ENCODE data around the gene WNT7B. TPM values are rescaled to one million over a fixed set of nuclear protein-coding genes. Genes with fewer than 3 reads are reported as not detected.

Gene WNT7B
- total RNA-seq, 1 experiment from 2014 or later = 66.9 TPM

- Histone ChIP-seq H3K27me3 (ENCODE audit: insufficient read depth, low read depth) (no peaks in the 10 kb centered on the region), H3K4me1 (replicated peaks; ENCODE audit: insufficient read depth) (peaks cover 26% of the 10 kb centered on the region; the same call in 1 of the 2 replicates), H3K36me3 (ENCODE audit: low read depth) (0 out of 2 replicates have a peak, but pooled peaks cover 5% of the 10 kb centered on the region), H3K4me2 (no peak overlapping the region), H2AFZ (no peak overlapping the region), H3K79me2 (ENCODE audit: low read depth) (peaks cover 96% of the 10 kb centered on the region), H3K27ac (no peak overlapping the region), H3F3A (ENCODE audit: insufficient read depth, low read depth) (peaks cover 8% of the 10 kb centered on the region; the same call in 1 of the 2 replicates), H3K9me2 (ENCODE audit: insufficient read depth) (no peaks in the 10 kb centered on the region), H3K9me3 (ENCODE audit: insufficient read depth, low read depth) (no peaks in the 10 kb centered on the region), H3K4me3 (no peak overlapping the region), H4K20me1 (ENCODE audit: insufficient read depth) (peaks cover 95% of the 10 kb centered on the region)
- POLR2A ChIA-PET (ENCODE audit: unreplicated experiment) = interaction anchor here (0.7 kb wide), 1 partner anchor 670 kb away, joined by 3 read pairs; no protein-coding TSS in a partner anchor
- DNase-seq = no peak
- BruUV-seq (replicated peaks) = no TSS peak
- TF ChIP-seq EZH2 (IDR thresholded peaks at IDR 0.05; ENCODE audit: low read depth) (no peak), CTCF (conservative IDR thresholded peaks at IDR 0.05) (no peak)
- CTCF ChIA-PET = no interaction called here
- intact Hi-C loops (cut with micrococcal nuclease; ENCODE audit: unreplicated experiment) = no loop called here
These were observed 17.1 kb downstream of the WNT7B start for GRCh38 chr22:45959719-45960476.

- no peak overlapping the region for H3K27ac ChIP-seq
- peaks cover 95% of the 10 kb centered on the region for H4K20me1 ChIP-seq (ENCODE audit: insufficient read depth)
- no peaks in the 10 kb centered on the region for H3K27me3 ChIP-seq (ENCODE audit: insufficient read depth, low read depth)
- no peak overlapping the region for H2AFZ ChIP-seq
- intact Hi-C loops (cut with micrococcal nuclease; ENCODE audit: unreplicated experiment) = no loop called here
- H3F3A ChIP-seq (ENCODE audit: insufficient read depth, low read depth) = peaks cover 8% of the 10 kb centered on the region; the same call in 1 of the 2 replicates
- 0 out of 2 replicates have a peak, but pooled peaks cover 5% of the 10 kb centered on the region for H3K36me3 ChIP-seq (ENCODE audit: low read depth)
- DNase-seq = no peak
- H3K4me2 ChIP-seq = no peak overlapping the region
- no peak overlapping the region for H3K4me3 ChIP-seq
- no TSS peak for BruUV-seq (replicated peaks)
- TF ChIP-seq EZH2 (IDR thresholded peaks at IDR 0.05; ENCODE audit: low read depth) (no peak), CTCF (conservative IDR thresholded peaks at IDR 0.05) (no peak)
- H3K9me2 ChIP-seq (ENCODE audit: insufficient read depth) = no peaks in the 10 kb centered on the region
- H3K9me3 ChIP-seq (ENCODE audit: insufficient read depth, low read depth) = no peaks in the 10 kb centered on the region
- peaks cover 96% of the 10 kb centered on the region for H3K79me2 ChIP-seq (ENCODE audit: low read depth)
- H3K4me1 ChIP-seq (replicated peaks; ENCODE audit: insufficient read depth) = peaks cover 26% of the 10 kb centered on the region; the same call in 1 of the 2 replicates
- ChIA-PET POLR2A (ENCODE audit: unreplicated experiment) (no interaction called here), CTCF (no interaction called here)
These were observed 18.0 kb downstream of the WNT7B start for GRCh38 chr22:45958971-45959370.

- no peak for DNase-seq
- Histone ChIP-seq H3K27me3 (ENCODE audit: insufficient read depth, low read depth) (no peaks in the 10 kb centered on the region), H4K20me1 (ENCODE audit: insufficient read depth) (peaks cover 95% of the 10 kb centered on the region), H3K4me3 (no peak overlapping the region), H3F3A (ENCODE audit: insufficient read depth, low read depth) (peaks cover 8% of the 10 kb centered on the region; the same call in 1 of the 2 replicates), H3K27ac (no peak overlapping the region), H3K79me2 (ENCODE audit: low read depth) (peaks cover 96% of the 10 kb centered on the region), H3K4me1 (replicated peaks; ENCODE audit: insufficient read depth) (0 out of 2 replicates have a peak, but pooled peaks cover 17% of the 10 kb centered on the region), H3K36me3 (ENCODE audit: low read depth) (0 out of 2 replicates have a peak, but pooled peaks cover 5% of the 10 kb centered on the region), H3K9me2 (ENCODE audit: insufficient read depth) (no peaks in the 10 kb centered on the region), H3K9me3 (ENCODE audit: insufficient read depth, low read depth) (no peaks in the 10 kb centered on the region), H2AFZ (no peak overlapping the region), H3K4me2 (no peak overlapping the region)
- intact Hi-C loops (cut with micrococcal nuclease; ENCODE audit: unreplicated experiment) = no loop called here
- ChIA-PET CTCF (no interaction called here), POLR2A (ENCODE audit: unreplicated experiment) (no interaction called here)
- BruUV-seq (replicated peaks) = no TSS peak
- TF ChIP-seq CTCF (conservative IDR thresholded peaks at IDR 0.05) = no peak
- TF ChIP-seq EZH2 (IDR thresholded peaks at IDR 0.05; ENCODE audit: low read depth) = no peak
These were observed 19.1 kb downstream of the WNT7B start for GRCh38 chr22:45957826-45958225.

Measured in PC-9 (cell line).